ENCODE results near the gene KRT38.
"Not testable (repeated sequence)": the region's sequence is repeated elsewhere in the genome, so short reads cannot be mapped to it uniquely, and the experiment has no call there.

Gene KRT38

GRCh38 chr17:41462705-41463104 is 21.9 kb upstream of the KRT38 start:
- no peak for DNase-seq (ENCODE audit: low read depth)

- DNase-seq (ENCODE audit: low read depth), result no peak
Observed at GRCh38 chr17:41457676-41458075, 16.9 kb upstream of the KRT38 start.

- DNase-seq (ENCODE audit: low read depth), result no peak
Observed at GRCh38 chr17:41456204-41456603, 15.4 kb upstream of the KRT38 start.

GRCh38 chr17:41455236-41455635 is 14.5 kb upstream of the KRT38 start:
- DNase-seq (ENCODE audit: low read depth), result no peak

GRCh38 chr17:41453066-41453465 is 12.3 kb upstream of the KRT38 start:
- DNase-seq (ENCODE audit: low read depth), result no peak

GRCh38 chr17:41452281-41452680 is 11.5 kb upstream of the KRT38 start:
- no peak for DNase-seq (ENCODE audit: low read depth)

- no peak for DNase-seq (ENCODE audit: low read depth)
Observed at GRCh38 chr17:41451154-41451728, 10.5 kb upstream of the KRT38 start.

GRCh38 chr17:41449008-41449407 is 8.2 kb upstream of the KRT38 start:
- no peak for DNase-seq (ENCODE audit: low read depth)

GRCh38 chr17:41448506-41448905 is 7.7 kb upstream of the KRT38 start:
- DNase-seq (ENCODE audit: low read depth), result no peak

GRCh38 chr17:41446806-41447205 is 6.0 kb upstream of the KRT38 start:
- DNase-seq (ENCODE audit: low read depth), result no peak

GRCh38 chr17:41444640-41445039 is 3.9 kb upstream of the KRT38 start:
- DNase-seq (ENCODE audit: low read depth), result no peak

GRCh38 chr17:41444186-41444585 is 3.4 kb upstream of the KRT38 start:
- no peak for DNase-seq (ENCODE audit: low read depth)

GRCh38 chr17:41442739-41443138 is 2.0 kb upstream of the KRT38 start:
- DNase-seq (ENCODE audit: low read depth), result no peak

- DNase-seq (ENCODE audit: low read depth), result no peak
Observed at GRCh38 chr17:41439375-41439774, 1.4 kb downstream of the KRT38 start.

- DNase-seq (ENCODE audit: low read depth), result no peak
Observed at GRCh38 chr17:41437769-41438168, 3.0 kb downstream of the KRT38 start.

- DNase-seq (ENCODE audit: low read depth), result no peak
Observed at GRCh38 chr17:41437254-41437653, 3.5 kb downstream of the KRT38 start.

- DNase-seq (ENCODE audit: low read depth), result no peak
Observed at GRCh38 chr17:41434415-41434814, 6.4 kb downstream of the KRT38 start.

GRCh38 chr17:41434005-41434404 is 6.8 kb downstream of the KRT38 start:
- no peak for DNase-seq (ENCODE audit: low read depth)

GRCh38 chr17:41433586-41433985 is 7.2 kb downstream of the KRT38 start:
- DNase-seq (ENCODE audit: low read depth), result no peak

GRCh38 chr17:41430376-41430775 is 10.4 kb downstream of the KRT38 start:
- DNase-seq (ENCODE audit: low read depth), result not testable (repeated sequence)

- DNase-seq (ENCODE audit: low read depth), result no peak
Observed at GRCh38 chr17:41429667-41430066, 11.1 kb downstream of the KRT38 start.

- DNase-seq (ENCODE audit: low read depth), result no peak
Observed at GRCh38 chr17:41428591-41429291, 12.0 kb downstream of the KRT38 start.

GRCh38 chr17:41424111-41424635 is 16.6 kb downstream of the KRT38 start, which contains the start of gene KRT37:
TSS of gene KRT37 (minus strand) at chr17:41424585. CDS start at chr17:41424523, 62 bp downstream.
- no peak for DNase-seq (ENCODE audit: low read depth)

GRCh38 chr17:41422586-41422985 is 18.2 kb downstream of the KRT38 start:
- DNase-seq (ENCODE audit: low read depth), result not testable (repeated sequence)
